ENCODE data around the gene DKC1. TPM values are rescaled to one million over a fixed set of nuclear protein-coding genes. Genes with fewer than 3 reads are reported as not detected.

DKC1 gene
- total RNA-seq, 1 experiment from 2014 or later, result 123 TPM

DNA sequence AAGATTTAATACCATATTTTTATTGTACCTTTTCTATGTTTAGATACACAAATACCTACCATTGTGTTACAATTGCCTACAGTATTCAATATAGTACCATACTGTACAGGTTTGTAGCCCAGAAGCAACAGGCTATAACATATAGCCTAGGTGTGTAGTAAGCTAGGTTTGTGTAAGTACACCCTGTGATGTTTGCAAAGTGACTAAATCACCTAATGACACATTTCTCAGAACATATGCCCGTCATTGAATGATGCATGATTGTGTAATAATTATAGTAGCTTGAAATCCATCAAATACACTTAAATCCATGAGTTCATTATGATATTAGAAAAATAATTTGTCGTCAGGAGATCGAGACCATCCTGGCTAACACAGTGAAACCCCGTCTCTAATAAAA lies 42.6 kb upstream of the DKC1 start:
- BruUV-seq (replicated peaks), result no TSS peak

DNA sequence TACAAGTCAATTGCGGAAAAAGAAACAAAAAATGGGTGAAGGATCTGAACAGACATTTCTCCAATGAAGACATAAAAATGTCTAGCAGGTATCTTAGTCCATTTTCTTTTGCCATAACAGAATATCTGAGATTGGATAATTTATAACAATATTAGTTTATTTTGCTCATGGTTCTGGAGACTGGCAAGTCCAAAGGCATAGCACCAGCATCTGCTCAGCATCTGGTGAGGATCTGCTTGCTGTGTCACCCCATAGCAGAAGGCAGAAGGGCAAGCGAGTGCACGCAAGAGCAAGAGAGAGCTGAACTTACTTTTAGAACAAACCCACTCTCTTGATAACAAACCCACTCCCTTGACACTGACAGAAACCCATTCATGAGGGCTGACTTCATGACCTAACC lies 41.5 kb upstream of the DKC1 start:
- Histone ChIP-seq H3K9me3 (ENCODE audit: control insufficient read depth in 1 of 2, insufficient read depth in 1 of 2, low read depth in 1 of 2, low read length in 2 of 2) (no peaks in the 10 kb centered on the region), H3K27ac (ENCODE audit: low read depth, low read length) (no peak overlapping the region), H2AFZ (ENCODE audit: low read depth, low read length, poor library complexity, severe bottlenecking) (no peak overlapping the region), H3K79me2 (ENCODE audit: insufficient read depth, low read length) (no peaks in the 10 kb centered on the region), H3K36me3 (ENCODE audit: control insufficient read depth in 1 of 2, insufficient read depth in 2 of 2, low read length in 2 of 2) (no peaks in the 10 kb centered on the region), H4K20me1 (ENCODE audit: insufficient read depth) (no peaks in the 10 kb centered on the region), H3K27me3 (ENCODE audit: insufficient read depth, low read length) (no peaks in the 10 kb centered on the region), H3K4me2 (ENCODE audit: low read length) (no peak overlapping the region), H3K4me1 (ENCODE audit: control insufficient read depth in 1 of 2, insufficient read depth in 2 of 2, low read length in 2 of 2) (no peaks in the 10 kb centered on the region), H3K4me3 (replicated peaks in 1 of 2; ENCODE audit: low read depth in 1 of 2, low read length in 2 of 2) (no peak overlapping the region), H3K9ac (ENCODE audit: low read length) (no peak overlapping the region), H3K9me2 (ENCODE audit: insufficient read depth) (no peaks in the 10 kb centered on the region)
- DNase-seq (ENCODE audit: low read depth, low spot score), result no peak
- RAD21 ChIA-PET (ENCODE audit: low non-redundant PET in 1 of 2, low total read pairs in 2 of 2, uncharacterized antibody in 2 of 2, unreplicated experiment in 2 of 2), result no interaction called here
- CTCF ChIA-PET, result no interaction called here
- intact Hi-C loops (cut with micrococcal nuclease), result no loop called here
- TF ChIP-seq CEBPB (IDR thresholded peaks at IDR 0.05; ENCODE audit: low read depth) (no peak), POLR2AphosphoS5 (IDR thresholded peaks at IDR 0.05; ENCODE audit: low read depth, low read length) (no peak), ELF1 (IDR thresholded peaks at IDR 0.05; ENCODE audit: borderline replicate concordance, low read depth) (no peak), EZH2 (IDR thresholded peaks at IDR 0.05) (no peak), SIN3A (IDR thresholded peaks at IDR 0.05; ENCODE audit: low read depth) (no peak), TCF7L2 (IDR thresholded peaks at IDR 0.05; ENCODE audit: borderline replicate concordance, extremely low read depth, insufficient read depth, insufficient read length) (no peak), YY1 (IDR thresholded peaks at IDR 0.05; ENCODE audit: extremely low read depth, insufficient replicate concordance, low read depth, low read length) (no peak), CBX3 (IDR thresholded peaks at IDR 0.05; ENCODE audit: low read depth) (no peak), SRF (IDR thresholded peaks at IDR 0.05; ENCODE audit: low read depth) (no peak), EZH2phosphoT487 (IDR thresholded peaks at IDR 0.05; ENCODE audit: borderline replicate concordance) (no peak), EGR1 (IDR thresholded peaks at IDR 0.05; ENCODE audit: low read depth) (no peak), FOSL1 (IDR thresholded peaks at IDR 0.05; ENCODE audit: low read depth) (no peak), ZFX (IDR thresholded peaks at IDR 0.05) (no peak), SP1 (IDR thresholded peaks at IDR 0.05; ENCODE audit: low read depth) (no peak)
- TF ChIP-seq, protein P1, sequence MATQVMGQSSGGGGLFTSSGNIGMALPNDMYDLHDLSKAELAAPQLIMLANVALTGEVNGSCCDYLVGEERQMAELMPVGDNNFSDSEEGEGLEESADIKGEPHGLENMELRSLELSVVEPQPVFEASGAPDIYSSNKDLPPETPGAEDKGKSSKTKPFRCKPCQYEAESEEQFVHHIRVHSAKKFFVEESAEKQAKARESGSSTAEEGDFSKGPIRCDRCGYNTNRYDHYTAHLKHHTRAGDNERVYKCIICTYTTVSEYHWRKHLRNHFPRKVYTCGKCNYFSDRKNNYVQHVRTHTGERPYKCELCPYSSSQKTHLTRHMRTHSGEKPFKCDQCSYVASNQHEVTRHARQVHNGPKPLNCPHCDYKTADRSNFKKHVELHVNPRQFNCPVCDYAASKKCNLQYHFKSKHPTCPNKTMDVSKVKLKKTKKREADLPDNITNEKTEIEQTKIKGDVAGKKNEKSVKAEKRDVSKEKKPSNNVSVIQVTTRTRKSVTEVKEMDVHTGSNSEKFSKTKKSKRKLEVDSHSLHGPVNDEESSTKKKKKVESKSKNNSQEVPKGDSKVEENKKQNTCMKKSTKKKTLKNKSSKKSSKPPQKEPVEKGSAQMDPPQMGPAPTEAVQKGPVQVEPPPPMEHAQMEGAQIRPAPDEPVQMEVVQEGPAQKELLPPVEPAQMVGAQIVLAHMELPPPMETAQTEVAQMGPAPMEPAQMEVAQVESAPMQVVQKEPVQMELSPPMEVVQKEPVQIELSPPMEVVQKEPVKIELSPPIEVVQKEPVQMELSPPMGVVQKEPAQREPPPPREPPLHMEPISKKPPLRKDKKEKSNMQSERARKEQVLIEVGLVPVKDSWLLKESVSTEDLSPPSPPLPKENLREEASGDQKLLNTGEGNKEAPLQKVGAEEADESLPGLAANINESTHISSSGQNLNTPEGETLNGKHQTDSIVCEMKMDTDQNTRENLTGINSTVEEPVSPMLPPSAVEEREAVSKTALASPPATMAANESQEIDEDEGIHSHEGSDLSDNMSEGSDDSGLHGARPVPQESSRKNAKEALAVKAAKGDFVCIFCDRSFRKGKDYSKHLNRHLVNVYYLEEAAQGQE (IDR thresholded peaks at IDR 0.05; ENCODE audit: low read depth), result no peak
- TF ChIP-seq, protein P2, sequence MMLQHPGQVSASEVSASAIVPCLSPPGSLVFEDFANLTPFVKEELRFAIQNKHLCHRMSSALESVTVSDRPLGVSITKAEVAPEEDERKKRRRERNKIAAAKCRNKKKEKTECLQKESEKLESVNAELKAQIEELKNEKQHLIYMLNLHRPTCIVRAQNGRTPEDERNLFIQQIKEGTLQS (IDR thresholded peaks at IDR 0.05), result no peak
- POLR2A ChIA-PET, result no interaction called here
- no TSS peak for BruUV-seq (replicated peaks)
- no peak for ATAC-seq

More for the DNA sequence above, 42.6 kb upstream of the DKC1 start:
- TF ChIP-seq TCF7L2 (IDR thresholded peaks at IDR 0.05; ENCODE audit: borderline replicate concordance, extremely low read depth, insufficient read depth, insufficient read length) (no peak), JUND (IDR thresholded peaks at IDR 0.05) (no peak)
- POLR2A ChIA-PET, result no interaction called here
- intact Hi-C loops (cut with micrococcal nuclease), result no loop called here
- RAD21 ChIA-PET (ENCODE audit: low non-redundant PET in 1 of 2, low total read pairs in 2 of 2, uncharacterized antibody in 2 of 2, unreplicated experiment in 2 of 2), result no interaction called here
- CTCF ChIA-PET, result no interaction called here
- Histone ChIP-seq H3K36me3 (ENCODE audit: control insufficient read depth in 1 of 2, insufficient read depth in 2 of 2, low read length in 2 of 2) (no peaks in the 10 kb centered on the region), H4K20me1 (ENCODE audit: insufficient read depth) (no peaks in the 10 kb centered on the region), H3K4me3 (replicated peaks in 1 of 2; ENCODE audit: low read depth in 1 of 2, low read length in 2 of 2) (no peak overlapping the region), H3K9me3 (ENCODE audit: control insufficient read depth in 1 of 2, insufficient read depth in 1 of 2, low read depth in 1 of 2, low read length in 2 of 2) (no peaks in the 10 kb centered on the region), H3K9me2 (ENCODE audit: insufficient read depth) (no peaks in the 10 kb centered on the region), H3K4me2 (ENCODE audit: low read length) (no peak overlapping the region), H3K4me1 (ENCODE audit: control insufficient read depth in 1 of 2, insufficient read depth in 2 of 2, low read length in 2 of 2) (no peaks in the 10 kb centered on the region), H3K79me2 (ENCODE audit: insufficient read depth, low read length) (no peaks in the 10 kb centered on the region), H2AFZ (ENCODE audit: low read depth, low read length, poor library complexity, severe bottlenecking) (no peak overlapping the region), H3K27me3 (ENCODE audit: insufficient read depth, low read length) (no peaks in the 10 kb centered on the region), H3K9ac (ENCODE audit: low read length) (no peak overlapping the region), H3K27ac (ENCODE audit: low read depth, low read length) (no peak overlapping the region)
- no peak for DNase-seq (ENCODE audit: low read depth, low spot score)
- ATAC-seq, result no peak

Data from HCT116 (cell line).